A375 (cell line): ENCODE measurements around the gene DPY19L2. TPM values are rescaled to one million over a fixed set of nuclear protein-coding genes. Genes with fewer than 3 reads are reported as not detected.

Experiments
- total RNA-seq: library from RNA; depleted of rRNA; stranded (reverse); fragments of >200 nt; shearing (Covaris generic); gene quantifications from 2 replicates; pipeline ENCODE4 v1.2.3, GENCODE V29; 2014; rRNA removed

DPY19L2 gene
- total RNA-seq: 1.3 and 1.8 TPM in 2 replicates

GRCh38 chr12:63668028-63668799, at the start of gene DPY19L2:
Gene DPY19L2, minus strand, starts transcription at chr12:63668493. Its CDS starts 100 bp downstream, at chr12:63668393.

Other genes starting within 250 kb of the DPY19L2 start
- gene RXYLT1, start 111.4 kb upstream of the DPY19L2 start, total RNA-seq: 20.5 and 23.3 TPM in 2 replicates
- 2.7 and 7.8 TPM in 2 replicates for gene SRGAP1, start 176.2 kb upstream of the DPY19L2 start, total RNA-seq